PFSK-1 (cell line): ENCODE results near the gene PEX7.

Experiments
- POLR2AphosphoS5 ChIP-seq: IDR thresholded peaks from 2 replicates; pipeline ENCODE4 v1.6.1; 2012; ENCODE audit warnings: low read depth, mild to moderate bottlenecking, control low read depth, low read length, moderate library complexity
- SIN3A ChIP-seq: IDR thresholded peaks from 2 replicates; pipeline ENCODE4 v1.6.1; 2012; ENCODE audit warnings: mild to moderate bottlenecking, low read length, moderate library complexity, borderline replicate concordance; ENCODE audit not compliant: insufficient read depth
- TAF1 ChIP-seq: IDR thresholded peaks from 2 replicates; pipeline ENCODE4 v1.6.1; 2012; ENCODE audit warnings: low read length, control low read depth, borderline replicate concordance; ENCODE audit not compliant: insufficient read depth
- TF ChIP-seq, protein P1 (sequence below), 2 experiments: IDR thresholded peaks; 2 replicates each; pipeline versions ENCODE4 v1.6.1 to v1.8.0; 2011 to 2012; ENCODE audit warnings: low read depth in 2 of 2, low read length in 2 of 2, control low read depth in 1 of 2, inconsistent platforms in 1 of 2, mild to moderate bottlenecking in 1 of 2, moderate library complexity in 1 of 2; ENCODE audit not compliant: insufficient read depth in 1 of 2

DNA sequence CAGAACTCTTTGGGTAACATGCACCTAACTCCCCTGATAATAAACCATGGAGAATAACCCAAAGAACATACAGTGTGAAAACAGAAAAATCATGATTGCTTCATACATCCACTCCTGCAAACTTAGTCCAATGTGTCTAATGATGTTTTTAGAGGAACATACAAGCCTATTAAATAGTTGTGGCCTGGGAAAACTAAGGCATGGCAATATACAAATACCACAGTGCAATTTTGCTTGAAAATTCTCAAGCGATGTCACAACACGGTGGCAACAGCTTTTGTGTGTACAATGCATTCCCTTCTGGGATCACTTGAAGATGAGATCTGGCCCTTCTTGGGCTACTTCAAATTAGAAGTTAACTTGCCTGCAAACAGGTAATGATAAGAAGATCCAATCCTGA lies 46.8 kb upstream of the PEX7 start:
- TF ChIP-seq POLR2AphosphoS5 (no peak), SIN3A (no peak), TAF1 (no peak)
- TF ChIP-seq, protein P1, sequence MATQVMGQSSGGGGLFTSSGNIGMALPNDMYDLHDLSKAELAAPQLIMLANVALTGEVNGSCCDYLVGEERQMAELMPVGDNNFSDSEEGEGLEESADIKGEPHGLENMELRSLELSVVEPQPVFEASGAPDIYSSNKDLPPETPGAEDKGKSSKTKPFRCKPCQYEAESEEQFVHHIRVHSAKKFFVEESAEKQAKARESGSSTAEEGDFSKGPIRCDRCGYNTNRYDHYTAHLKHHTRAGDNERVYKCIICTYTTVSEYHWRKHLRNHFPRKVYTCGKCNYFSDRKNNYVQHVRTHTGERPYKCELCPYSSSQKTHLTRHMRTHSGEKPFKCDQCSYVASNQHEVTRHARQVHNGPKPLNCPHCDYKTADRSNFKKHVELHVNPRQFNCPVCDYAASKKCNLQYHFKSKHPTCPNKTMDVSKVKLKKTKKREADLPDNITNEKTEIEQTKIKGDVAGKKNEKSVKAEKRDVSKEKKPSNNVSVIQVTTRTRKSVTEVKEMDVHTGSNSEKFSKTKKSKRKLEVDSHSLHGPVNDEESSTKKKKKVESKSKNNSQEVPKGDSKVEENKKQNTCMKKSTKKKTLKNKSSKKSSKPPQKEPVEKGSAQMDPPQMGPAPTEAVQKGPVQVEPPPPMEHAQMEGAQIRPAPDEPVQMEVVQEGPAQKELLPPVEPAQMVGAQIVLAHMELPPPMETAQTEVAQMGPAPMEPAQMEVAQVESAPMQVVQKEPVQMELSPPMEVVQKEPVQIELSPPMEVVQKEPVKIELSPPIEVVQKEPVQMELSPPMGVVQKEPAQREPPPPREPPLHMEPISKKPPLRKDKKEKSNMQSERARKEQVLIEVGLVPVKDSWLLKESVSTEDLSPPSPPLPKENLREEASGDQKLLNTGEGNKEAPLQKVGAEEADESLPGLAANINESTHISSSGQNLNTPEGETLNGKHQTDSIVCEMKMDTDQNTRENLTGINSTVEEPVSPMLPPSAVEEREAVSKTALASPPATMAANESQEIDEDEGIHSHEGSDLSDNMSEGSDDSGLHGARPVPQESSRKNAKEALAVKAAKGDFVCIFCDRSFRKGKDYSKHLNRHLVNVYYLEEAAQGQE (IDR thresholded peaks at IDR 0.05; ENCODE audit: insufficient read depth in 1 of 2, low read depth in 2 of 2, low read length in 2 of 2), result no peak
